PC-9 (cell line): ENCODE data around the gene ANKRD11. TPM values are rescaled to one million over a fixed set of nuclear protein-coding genes. Genes with fewer than 3 reads are reported as not detected.

Experiments
- BruUV-seq: library from RNA; stranded (reverse); fragments of 400-500 nt; replicated peaks from 2 replicates; lab custom pipeline; 2021; lab: Mats Ljungman, UMichigan
- CTCF ChIA-PET: fragments of 300-600 bp; sonication (Branson Sonifier 250); formaldehyde crosslinking; loops from one replicate; lab custom pipeline; 2022; ENCODE audit warnings: antibody characterized with exemption; lab: Charles Lee
- POLR2A ChIA-PET: fragments of 300-600 bp; sonication (Branson Sonifier 250); formaldehyde crosslinking; loops from one replicate; lab custom pipeline; 2022; ENCODE audit warnings: antibody characterized with exemption; ENCODE audit not compliant: unreplicated experiment; lab: Charles Lee
- DNase-seq, 2 experiments: peaks; one replicate each; pipeline versions ENCODE4 v3.0.0 to v3.0.0-alpha.2; 2015 to 2022; ENCODE audit warnings: mixed read lengths in 1 of 2
- H2AFZ ChIP-seq: fragments of 200-600 bp; sonication (generic); 2 replicates; pipeline ENCODE4 v1.8.1; 2017; ENCODE audit warnings: antibody characterized with exemption
- H3F3A ChIP-seq: fragments of 200-600 bp; sonication (generic); 2 replicates; pipeline ENCODE4 v1.8.1; 2017; ENCODE audit warnings: antibody characterized with exemption, mild to moderate bottlenecking, low read depth; ENCODE audit not compliant: insufficient read depth
- H3K27ac ChIP-seq: fragments of 200-600 bp; sonication (generic); 2 replicates; pipeline ENCODE4 v1.6.1; 2016; ENCODE audit warnings: mixed run types
- H3K27me3 ChIP-seq: fragments of 200-600 bp; sonication (generic); 2 replicates; pipeline ENCODE4 v1.6.1; 2016; ENCODE audit warnings: low read depth, mixed run types; ENCODE audit not compliant: insufficient read depth
- H3K36me3 ChIP-seq: fragments of 200-600 bp; sonication (generic); 2 replicates; pipeline ENCODE4 v1.6.1; 2016; ENCODE audit warnings: low read depth, mixed run types
- H3K4me1 ChIP-seq: fragments of 200-600 bp; sonication (generic); replicated peaks from 2 replicates; pipeline ENCODE4 v1.6.1; 2016; ENCODE audit warnings: mixed run types; ENCODE audit not compliant: insufficient read depth
- H3K4me2 ChIP-seq: fragments of 200-600 bp; sonication (generic); 2 replicates; pipeline ENCODE4 v1.6.1; 2017; ENCODE audit warnings: mixed run types
- H3K4me3 ChIP-seq: fragments of 200-600 bp; sonication (generic); 2 replicates; pipeline ENCODE4 v1.6.1; 2016; ENCODE audit warnings: mixed run types
- H3K79me2 ChIP-seq: fragments of 200-600 bp; sonication (generic); 2 replicates; pipeline ENCODE4 v1.6.1; 2017; ENCODE audit warnings: low read depth, mixed run types
- H3K9me2 ChIP-seq: fragments of 200-600 bp; sonication (generic); 2 replicates; pipeline ENCODE4 v1.8.1; 2017; ENCODE audit warnings: mild to moderate bottlenecking; ENCODE audit not compliant: insufficient read depth
- H3K9me3 ChIP-seq: fragments of 200-600 bp; sonication (generic); 2 replicates; pipeline ENCODE4 v1.8.1; 2016; ENCODE audit warnings: low read depth; ENCODE audit not compliant: insufficient read depth
- H4K20me1 ChIP-seq: fragments of 200-600 bp; sonication (generic); 2 replicates; pipeline ENCODE4 v1.8.1; 2017; ENCODE audit not compliant: insufficient read depth
- CTCF ChIP-seq: fragments of 200-600 bp; sonication (generic); conservative IDR thresholded peaks from 2 replicates; pipeline ENCODE4 v1.6.1; 2017; ENCODE audit warnings: mixed run types, antibody characterized with exemption, mild to moderate bottlenecking, moderate library complexity
- EZH2 ChIP-seq: fragments of 200-600 bp; sonication (generic); IDR thresholded peaks from 2 replicates; pipeline ENCODE4 v1.8.0; 2017; ENCODE audit warnings: antibody characterized with exemption, low read depth
- intact Hi-C: fragments of 100-400 bp; cut with micrococcal nuclease; formaldehyde crosslinking; loops from one replicate; pipeline ENCODE4 v1.10.0; 2022; ENCODE audit not compliant: unreplicated experiment
- total RNA-seq: library from RNA; stranded (reverse); gene quantifications from 2 replicates; pipeline ENCODE4 v1.2.3, GENCODE V29; 2021

The ANKRD11 gene
- total RNA-seq, 1 experiment from 2014 or later: 220 TPM

- no peaks in the 10 kb centered on the region for H3K27me3 ChIP-seq
- no peak overlapping the region for H3K4me2 ChIP-seq
- H4K20me1 ChIP-seq: peaks cover 93% of the 10 kb centered on the region
- no peaks in the 10 kb centered on the region; the same call in 1 of the 2 replicates for H3K36me3 ChIP-seq
- H2AFZ ChIP-seq: no peak overlapping the region
- CTCF ChIA-PET: no interaction called here
- intact Hi-C loops: no loop called here
- peaks cover 62% of the 10 kb centered on the region for H3F3A ChIP-seq
- peaks cover 99% of the 10 kb centered on the region for H3K79me2 ChIP-seq
- no peak overlapping the region for H3K4me3 ChIP-seq
- H3K9me2 ChIP-seq: no peaks in the 10 kb centered on the region
- no peak for DNase-seq
- POLR2A ChIA-PET: no interaction called here
- H3K27ac ChIP-seq: peak overlapping the region; percentile 43; the same call in 1 of the 2 replicates
- no peak for TF ChIP-seq CTCF
- TF ChIP-seq EZH2: no peak
- no TSS peak for BruUV-seq
- peaks cover 38% of the 10 kb centered on the region for H3K4me1 ChIP-seq
- no peaks in the 10 kb centered on the region for H3K9me3 ChIP-seq
These were observed 39.8 kb downstream of the ANKRD11 start for GRCh38 chr16:89450537-89450936.

- peak; percentile 53 to 61 for DNase-seq
- CTCF ChIA-PET: no interaction called here
- TF ChIP-seq CTCF (no peak), EZH2 (no peak)
- Histone ChIP-seq H4K20me1 (peaks cover 95% of the 10 kb centered on the region), H3K9me2 (no peaks in the 10 kb centered on the region), H3K4me3 (no peak overlapping the region), H2AFZ (no peak overlapping the region), H3K9me3 (no peaks in the 10 kb centered on the region), H3K27me3 (no peaks in the 10 kb centered on the region), H3K27ac (no peak overlapping the region), H3K36me3 (no peaks in the 10 kb centered on the region; the same call in 1 of the 2 replicates), H3K4me1 (peaks cover 45% of the 10 kb centered on the region), H3K79me2 (peaks cover 99% of the 10 kb centered on the region), H3K4me2 (no peak overlapping the region), H3F3A (peaks cover 66% of the 10 kb centered on the region)
- no TSS peak for BruUV-seq
- POLR2A ChIA-PET: interaction anchor here (0.6 kb wide), 4 partner anchors 15 to 73 kb away, joined by 3 to 12 read pairs (median 5); no protein-coding TSS in a partner anchor
- intact Hi-C loops: no loop called here
These were observed 40.5 kb downstream of the ANKRD11 start for GRCh38 chr16:89449726-89450335.

- Histone ChIP-seq H2AFZ (no peak overlapping the region), H3K79me2 (peaks cover 100% of the 10 kb centered on the region), H3K27ac (no peak overlapping the region), H3K4me1 (peaks cover 57% of the 10 kb centered on the region), H3F3A (peaks cover 78% of the 10 kb centered on the region), H3K4me3 (no peak overlapping the region), H3K9me2 (no peaks in the 10 kb centered on the region), H3K36me3 (no peaks in the 10 kb centered on the region; the same call in 1 of the 2 replicates), H3K27me3 (no peaks in the 10 kb centered on the region), H4K20me1 (peaks cover 100% of the 10 kb centered on the region), H3K4me2 (no peak overlapping the region), H3K9me3 (no peaks in the 10 kb centered on the region)
- no TSS peak for BruUV-seq
- ChIA-PET CTCF (no interaction called here), POLR2A (no interaction called here)
- no peak for TF ChIP-seq CTCF
- no peak for TF ChIP-seq EZH2
- intact Hi-C loops: no loop called here
- no peak for DNase-seq
These were observed 41.7 kb downstream of the ANKRD11 start for GRCh38 chr16:89448656-89449055.
